ENCODE results near the gene IMP4. TPM values are rescaled to one million over a fixed set of nuclear protein-coding genes. Genes with fewer than 3 reads are reported as not detected.

Gene IMP4
- total and polyA plus RNA-seq, 2 donors (not counting 3 experiments of a cell fraction or from before 2014, with no cell fraction given), result 74.0 to 149 TPM

DNA sequence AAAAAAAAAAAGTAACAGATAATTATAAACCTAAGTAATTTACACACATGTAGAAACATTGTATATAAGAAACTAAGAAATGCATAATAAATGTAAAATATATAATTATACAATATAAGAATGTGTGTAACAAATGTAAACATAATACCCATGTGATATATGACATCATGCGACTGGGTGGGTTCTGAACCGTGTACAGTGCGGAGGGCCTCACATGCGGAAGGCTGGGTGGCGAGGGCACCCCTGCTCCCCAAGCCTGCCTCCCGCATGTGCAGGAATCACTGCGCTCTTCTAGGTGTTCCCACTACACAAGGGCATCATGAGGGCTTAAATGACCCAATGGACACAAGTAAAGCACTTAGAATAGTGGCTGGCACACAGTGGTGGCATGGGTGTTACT, 15.2 kb downstream of the IMP4 start:
- H3K79me2 ChIP-seq (ENCODE audit: control insufficient read depth, insufficient read depth, low read length), result no peaks in the 10 kb centered on the region
- H3K4me2 ChIP-seq (ENCODE audit: insufficient read depth, low read length), result no peak overlapping the region
- no peaks in the 10 kb centered on the region for H3K36me3 ChIP-seq (ENCODE audit: control insufficient read depth in 2 of 2, extremely low read depth in 1 of 2, insufficient read depth in 2 of 2, low read length in 2 of 2)
- H3K9me1 ChIP-seq (replicated peaks; ENCODE audit: control insufficient read depth, extremely low read depth, insufficient read depth, low read length), result no peaks in the 10 kb centered on the region
- H2AFZ ChIP-seq (ENCODE audit: low read depth, low read length), result no peak overlapping the region
- intact Hi-C loops (cut with micrococcal nuclease), result loop anchor here (10.0 kb wide), 1 partner anchor 367 kb away; the partner anchor contains the start of gene GPR148
- DNase-seq (ENCODE audit: low read depth, low spot score), result no peak
- CTCF ChIA-PET, result no interaction called here
- no peak for TF ChIP-seq EZH2 (IDR thresholded peaks at IDR 0.05; ENCODE audit: borderline replicate concordance, low read depth, low read length, severe bottlenecking)
- no peak for TF ChIP-seq GATA2 (IDR thresholded peaks at IDR 0.05; ENCODE audit: insufficient read depth, insufficient read length, low read depth, low read length)
- no peak for TF ChIP-seq POLR2A (IDR thresholded peaks at IDR 0.05; ENCODE audit: low read depth, low read length)
- TF ChIP-seq, protein P1, sequence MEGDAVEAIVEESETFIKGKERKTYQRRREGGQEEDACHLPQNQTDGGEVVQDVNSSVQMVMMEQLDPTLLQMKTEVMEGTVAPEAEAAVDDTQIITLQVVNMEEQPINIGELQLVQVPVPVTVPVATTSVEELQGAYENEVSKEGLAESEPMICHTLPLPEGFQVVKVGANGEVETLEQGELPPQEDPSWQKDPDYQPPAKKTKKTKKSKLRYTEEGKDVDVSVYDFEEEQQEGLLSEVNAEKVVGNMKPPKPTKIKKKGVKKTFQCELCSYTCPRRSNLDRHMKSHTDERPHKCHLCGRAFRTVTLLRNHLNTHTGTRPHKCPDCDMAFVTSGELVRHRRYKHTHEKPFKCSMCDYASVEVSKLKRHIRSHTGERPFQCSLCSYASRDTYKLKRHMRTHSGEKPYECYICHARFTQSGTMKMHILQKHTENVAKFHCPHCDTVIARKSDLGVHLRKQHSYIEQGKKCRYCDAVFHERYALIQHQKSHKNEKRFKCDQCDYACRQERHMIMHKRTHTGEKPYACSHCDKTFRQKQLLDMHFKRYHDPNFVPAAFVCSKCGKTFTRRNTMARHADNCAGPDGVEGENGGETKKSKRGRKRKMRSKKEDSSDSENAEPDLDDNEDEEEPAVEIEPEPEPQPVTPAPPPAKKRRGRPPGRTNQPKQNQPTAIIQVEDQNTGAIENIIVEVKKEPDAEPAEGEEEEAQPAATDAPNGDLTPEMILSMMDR (IDR thresholded peaks at IDR 0.05; ENCODE audit: extremely low read depth in 1 of 2, insufficient read depth in 1 of 2, low read depth in 1 of 2, low read length in 2 of 2), result no peak
- no peak for TF ChIP-seq MYC (IDR thresholded peaks at IDR 0.05; ENCODE audit: low read depth, low read length)
- TF ChIP-seq FOS (IDR thresholded peaks at IDR 0.05; ENCODE audit: borderline replicate concordance, insufficient read depth, low read length), result no peak
- no peak for TF ChIP-seq JUN (IDR thresholded peaks at IDR 0.05; ENCODE audit: borderline replicate concordance, insufficient read depth, insufficient read length, low read depth)
- POLR2A ChIA-PET, result no interaction called here
- no peaks in the 10 kb centered on the region for H4K20me1 ChIP-seq (replicated peaks; ENCODE audit: control insufficient read depth, extremely low read depth, insufficient read depth, low read length)
- H3K9ac ChIP-seq (replicated peaks; ENCODE audit: extremely low read depth, insufficient read depth, low read length), result no peak overlapping the region
- H3K9me3 ChIP-seq (replicated peaks; ENCODE audit: control insufficient read depth, insufficient read depth, low read length), result no peaks in the 10 kb centered on the region
- H3K27me3 ChIP-seq (ENCODE audit: control insufficient read depth in 2 of 2, insufficient read depth in 2 of 2, low read length in 2 of 2), result no peaks in the 10 kb centered on the region
- no TSS peak for BruUV-seq (replicated peaks)
- FAIRE-seq, result no peak
- H3K4me3 ChIP-seq (replicated peaks in 1 of 3; ENCODE audit: insufficient read depth in 1 of 3, low read depth in 1 of 3, low read length in 3 of 3), result no peak overlapping the region
- dilution Hi-C loops (cut with MboI; ENCODE audit: extremely low pct_ligation_motif_present, low sequenced_read_pairs), result no loop called here
- H3K4me1 ChIP-seq (ENCODE audit: control insufficient read depth, extremely low read depth, insufficient read depth, low read length), result peaks cover 4% of the 10 kb centered on the region
- no peak overlapping the region for H3K27ac ChIP-seq (ENCODE audit: insufficient read depth, low read depth, low read length)

Data from endothelial cell of umbilical vein (primary cell).